Mucosa of descending colon (tissue), 3 donors: ENCODE measurements around the gene TREML4. TPM values are rescaled to one million over a fixed set of nuclear protein-coding genes. Genes with fewer than 3 reads are reported as not detected.

Source experiments
- ATAC-seq: fragments of 200-7000 bp; cut with Tn5 transposase; one replicate; pipeline ENCODE4 v1.9.1; 2020; ENCODE audit warnings: mild to moderate bottlenecking, moderate library complexity
- DNase-seq, 3 donors: peaks; one replicate each; pipeline ENCODE4 v3.0.0-alpha.2; 2020
- H3K36me3 ChIP-seq: fragments of 200-600 bp; one replicate; pipeline ENCODE4 v1.8.0; 2021; ENCODE audit warnings: low read depth, mild to moderate bottlenecking
- H3K4me1 ChIP-seq: fragments of 200-600 bp; one replicate; pipeline ENCODE4 v1.8.0; 2021; ENCODE audit warnings: low read depth, mild to moderate bottlenecking
- H3K4me3 ChIP-seq: fragments of 200-600 bp; one replicate; pipeline ENCODE4 v1.8.0; 2021; ENCODE audit warnings: mild to moderate bottlenecking
- H3K9me3 ChIP-seq: fragments of 200-600 bp; one replicate; pipeline ENCODE4 v1.8.0; 2021; ENCODE audit warnings: mild to moderate bottlenecking
- intact Hi-C, 2 donors: fragments of 100-400 bp; cut with DNase I in 1 of 2; cut with micrococcal nuclease in 1 of 2; formaldehyde crosslinking; loops; one replicate each; pipeline versions ENCODE4 v1.11.0 to v1.11.1; 2022; cut with DNase I, micrococcal nuclease
- total RNA-seq, 3 donors: library from RNA; stranded (reverse); fragmentation: NEBNext Ultra II Directional in 2 of 3; extraction: Animal tissue kit (Norgen Biotek cat#: 25700) in 2 of 3; gene quantifications; one replicate each; pipeline versions ENCODE4 v1.2.1 to v1.2.4, GENCODE V29; 2021 to 2023
- TF ChIP-seq, protein P1 (sequence below): fragments of 200-600 bp; IDR thresholded peaks from one replicate; pipeline ENCODE4 v1.8.0; 2022; ENCODE audit warnings: antibody characterized with exemption, mild to moderate bottlenecking
- donor health status: DM: no; HTN: no; CAD: no; lungs with moderate emphysema.
- donor health status: DM: no; HTN: no; CAD: no.
- donor health status: DM: no; HTN: yes; CAD: no.

The TREML4 gene
- total RNA-seq, 3 donors from 2014 or later, result not detected

- Histone ChIP-seq H3K9me3 (no peaks in the 10 kb centered on the region), H3K4me1 (no peaks in the 10 kb centered on the region), H3K36me3 (no peaks in the 10 kb centered on the region), H3K4me3 (no peak overlapping the region)
- TF ChIP-seq, protein P1, sequence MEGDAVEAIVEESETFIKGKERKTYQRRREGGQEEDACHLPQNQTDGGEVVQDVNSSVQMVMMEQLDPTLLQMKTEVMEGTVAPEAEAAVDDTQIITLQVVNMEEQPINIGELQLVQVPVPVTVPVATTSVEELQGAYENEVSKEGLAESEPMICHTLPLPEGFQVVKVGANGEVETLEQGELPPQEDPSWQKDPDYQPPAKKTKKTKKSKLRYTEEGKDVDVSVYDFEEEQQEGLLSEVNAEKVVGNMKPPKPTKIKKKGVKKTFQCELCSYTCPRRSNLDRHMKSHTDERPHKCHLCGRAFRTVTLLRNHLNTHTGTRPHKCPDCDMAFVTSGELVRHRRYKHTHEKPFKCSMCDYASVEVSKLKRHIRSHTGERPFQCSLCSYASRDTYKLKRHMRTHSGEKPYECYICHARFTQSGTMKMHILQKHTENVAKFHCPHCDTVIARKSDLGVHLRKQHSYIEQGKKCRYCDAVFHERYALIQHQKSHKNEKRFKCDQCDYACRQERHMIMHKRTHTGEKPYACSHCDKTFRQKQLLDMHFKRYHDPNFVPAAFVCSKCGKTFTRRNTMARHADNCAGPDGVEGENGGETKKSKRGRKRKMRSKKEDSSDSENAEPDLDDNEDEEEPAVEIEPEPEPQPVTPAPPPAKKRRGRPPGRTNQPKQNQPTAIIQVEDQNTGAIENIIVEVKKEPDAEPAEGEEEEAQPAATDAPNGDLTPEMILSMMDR, result no peak
- ATAC-seq, result no peak
- DNase-seq, result no peak
- intact Hi-C loops, result no loop called here
Observed at GRCh38 chr6:41209547-41210320, 18.4 kb upstream of the TREML4 start.

GRCh38 chr6:41214559-41215238 is 13.4 kb upstream of the TREML4 start:
- no peak overlapping the region for H3K4me3 ChIP-seq
- intact Hi-C loops, result no loop called here
- TF ChIP-seq, protein P1, result no peak
- no peaks in the 10 kb centered on the region for H3K4me1 ChIP-seq
- no peaks in the 10 kb centered on the region for H3K9me3 ChIP-seq
- H3K36me3 ChIP-seq, result no peaks in the 10 kb centered on the region
- no peak for DNase-seq
- no peak for ATAC-seq

DNA sequence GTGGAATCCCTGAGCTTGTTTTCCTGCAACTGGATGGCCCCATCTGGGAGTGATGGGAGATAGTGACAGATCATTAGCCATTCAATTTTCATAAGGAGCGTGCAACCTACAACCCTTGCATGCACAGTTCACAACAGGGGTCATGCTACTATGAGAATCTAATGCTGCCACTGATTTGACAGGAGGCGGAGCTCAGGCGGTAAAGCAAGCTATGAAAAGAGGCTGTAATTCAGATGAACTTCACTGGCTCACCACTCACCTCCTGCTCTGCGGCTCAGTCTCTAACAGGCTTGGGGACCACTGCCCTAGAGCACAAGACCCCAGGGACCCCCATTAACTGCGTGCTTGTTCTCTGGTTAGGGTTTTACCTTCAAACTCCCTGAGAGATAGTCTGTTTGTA is 12.4 kb upstream of the TREML4 start:
- DNase-seq, result no peak
- intact Hi-C loops, result no loop called here
- Histone ChIP-seq H3K4me3 (no peak overlapping the region), H3K4me1 (no peaks in the 10 kb centered on the region), H3K36me3 (no peaks in the 10 kb centered on the region), H3K9me3 (no peaks in the 10 kb centered on the region)
- no peak for ATAC-seq
- TF ChIP-seq, protein P1, result no peak

DNA sequence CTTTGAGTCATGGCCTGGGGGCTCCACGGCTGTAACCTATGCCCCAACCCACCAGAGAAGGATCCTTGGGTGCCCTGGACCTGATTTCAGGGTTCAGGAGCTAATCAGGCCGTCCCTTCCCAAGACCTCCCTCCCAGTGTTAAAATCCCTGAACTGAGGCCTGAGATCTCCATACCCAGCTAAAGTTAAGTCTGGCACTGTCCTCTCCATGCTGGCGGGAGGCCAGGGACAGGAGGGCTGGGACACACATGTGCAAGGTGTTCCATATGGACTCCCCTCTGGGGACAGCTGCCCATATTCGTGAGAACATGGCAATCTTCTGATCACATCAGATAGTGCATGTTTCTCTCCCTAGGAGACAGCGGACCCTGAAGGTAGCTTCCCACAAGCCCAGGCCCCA is 11.5 kb upstream of the TREML4 start:
- H3K9me3 ChIP-seq, result no peaks in the 10 kb centered on the region
- no peak overlapping the region for H3K4me3 ChIP-seq
- DNase-seq, result no peak
- ATAC-seq, result no peak
- H3K4me1 ChIP-seq, result no peaks in the 10 kb centered on the region
- TF ChIP-seq, protein P1, result no peak
- no peaks in the 10 kb centered on the region for H3K36me3 ChIP-seq
- intact Hi-C loops, result no loop called here

- TF ChIP-seq, protein P1, result no peak
- no peaks in the 10 kb centered on the region for H3K9me3 ChIP-seq
- intact Hi-C loops, result no loop called here
- DNase-seq, result no peak
- no peaks in the 10 kb centered on the region for H3K36me3 ChIP-seq
- no peak for ATAC-seq
- no peak overlapping the region for H3K4me3 ChIP-seq
- no peaks in the 10 kb centered on the region for H3K4me1 ChIP-seq
Observed at GRCh38 chr6:41222045-41222444, 6.1 kb upstream of the TREML4 start.
